HepG2 (cell line): Measurements from ENCODE around the gene NBEA.

Experiments
- ERF ChIP-seq: IDR thresholded peaks from 2 replicates; pipeline ENCODE4 v1.6.1; 2018; ENCODE audit warnings: missing biosample characterization, missing genetic modification reagents
- FOXP1 ChIP-seq, 2 experiments: fragments of 450-650 bp in 1 of 2; IDR thresholded peaks; 2 replicates each; pipeline ENCODE4 v1.6.1; 2017 to 2018; ENCODE audit warnings: antibody characterized with exemption in 1 of 2
- GTF2F1 ChIP-seq: fragments of 150-350 bp; IDR thresholded peaks from 2 replicates; pipeline ENCODE4 v1.6.1; 2014; ENCODE audit warnings: low read length
- ZSCAN22 ChIP-seq: sonication (generic); formaldehyde crosslinking; IDR thresholded peaks from 2 replicates; pipeline ENCODE4 v1.4.0; 2020; ENCODE audit warnings: mild to moderate bottlenecking, missing genetic modification reagents

DNA sequence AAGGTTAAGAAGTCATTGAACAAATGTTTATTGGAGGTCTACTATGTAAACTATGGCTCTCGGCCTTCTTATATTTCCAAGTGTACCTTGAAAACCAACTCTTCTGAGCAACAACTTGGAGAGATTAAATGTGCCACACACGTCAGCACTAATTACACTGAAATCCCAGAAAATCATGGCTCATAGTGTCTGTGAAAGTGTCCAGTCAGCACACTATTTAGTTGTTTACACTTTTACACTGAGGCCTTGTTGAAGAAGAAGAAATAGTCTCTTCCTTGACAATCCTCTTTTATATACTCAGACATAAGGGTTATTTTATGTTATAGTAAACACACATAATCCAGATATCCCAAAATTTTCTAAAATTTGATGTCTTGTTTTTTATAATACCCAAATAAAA, 30.9 kb upstream of the NBEA start:
- no peak for TF ChIP-seq GTF2F1
- TF ChIP-seq ZSCAN22 (CRISPR knock-in tag) = no peak
- TF ChIP-seq ERF (CRISPR knock-in tag) = no peak
- TF ChIP-seq FOXP1 (IDR thresholded peaks at IDR 0.05) = no peak
- TF ChIP-seq FOXP1 (CRISPR knock-in tag; IDR thresholded peaks at IDR 0.05) = no peak
